Prostate gland (tissue), 2 donors: ENCODE measurements around the gene GPM6B. TPM values are rescaled to one million over a fixed set of nuclear protein-coding genes. Genes with fewer than 3 reads are reported as not detected.

ENCODE experiments used
- DNase-seq: peaks from one replicate; pipeline ENCODE4 v3.0.0-alpha.2; 2019; ENCODE audit warnings: low spot score
- H3K27ac ChIP-seq, 2 donors: fragments of 200-600 bp; sonication (generic); 2 replicates each; pipeline ENCODE4 v1.5.1; 2017 to 2019
- H3K27me3 ChIP-seq: fragments of 200-600 bp; sonication (generic); replicated peaks from 2 replicates; pipeline ENCODE4 v1.5.1; 2019; ENCODE audit not compliant: insufficient read depth
- H3K36me3 ChIP-seq, 2 donors: fragments of 200-600 bp; sonication (generic); 1 replicate in 1 of 2; 2 replicates in 1 of 2; pipeline versions ENCODE4 v1.5.1 to v1.8.1; 2017 to 2019
- H3K4me1 ChIP-seq: fragments of 200-600 bp; sonication (generic); replicated peaks from 2 replicates; pipeline ENCODE4 v1.5.1; 2019
- H3K4me3 ChIP-seq, 2 donors: fragments of 200-600 bp; sonication (generic); 2 replicates each; pipeline ENCODE4 v1.5.1; 2017 to 2019
- H3K9me3 ChIP-seq: fragments of 200-600 bp; sonication (generic); 2 replicates; pipeline ENCODE4 v1.5.1; 2017
- CTCF ChIP-seq, 4 experiments: fragments of 200-600 bp in 2 of 4; fragments of 450-650 bp in 2 of 4; sonication (generic) in 2 of 4; IDR thresholded peaks; 1 replicate in 3 of 4; 2 replicates in 1 of 4; pipeline ENCODE4 v1.5.1; 2016 to 2019; ENCODE audit warnings: antibody characterized with exemption in 4 of 4, mild to moderate bottlenecking in 2 of 4, moderate library complexity in 2 of 4
- POLR2A ChIP-seq: fragments of 450-650 bp; IDR thresholded peaks from one replicate; pipeline ENCODE4 v1.6.1; 2016; ENCODE audit warnings: antibody characterized with exemption, mild to moderate bottlenecking
- POLR2AphosphoS5 ChIP-seq: sonication (generic); formaldehyde crosslinking; IDR thresholded peaks from one replicate; pipeline ENCODE4 v1.6.1; 2017; ENCODE audit warnings: antibody characterized with exemption
- WGBS: methylation state at CpG from one replicate; pipeline ENCODE4 v1.1.5; 2018; 5-methylcytosine and 5-hydroxymethylcytosine counted together
- intact Hi-C: fragments of 100-400 bp; cut with DNase I; formaldehyde crosslinking; loops from one replicate; pipeline ENCODE4 v1.14.2; 2022
- total RNA-seq, 2 donors: library from RNA; depleted of rRNA; stranded (reverse); fragments of >200 nt; gene quantifications; one replicate each; pipeline ENCODE4 v1.1.0, GENCODE V29; 2016

Gene GPM6B
- total RNA-seq, 2 donors from 2014 or later, result 10.1 to 12.3 TPM

GRCh38 chrX:13797512-13797911 is 19.4 kb downstream of the GPM6B start:
- Histone ChIP-seq H3K4me3 (no peak overlapping the region), H3K4me1 (no peaks in the 10 kb centered on the region), H3K36me3 (no peaks in the 10 kb centered on the region), H3K27me3 (no peaks in the 10 kb centered on the region), H3K27ac (no peak overlapping the region), H3K9me3 (no peaks in the 10 kb centered on the region)
- DNase-seq, result no peak
- TF ChIP-seq POLR2A, result no peak
- intact Hi-C loops, result no loop called here
- 88% methylated on average over 4 of the region's 4 CpGs for WGBS

GRCh38 chrX:13794417-13794816 is 22.5 kb downstream of the GPM6B start:
- Histone ChIP-seq H3K4me3 (no peak overlapping the region), H3K9me3 (no peaks in the 10 kb centered on the region), H3K27ac (peak overlapping the region; percentile 47 to 69), H3K27me3 (no peaks in the 10 kb centered on the region), H3K4me1 (no peaks in the 10 kb centered on the region), H3K36me3 (no peaks in the 10 kb centered on the region)
- WGBS, result 2% methylated on average over 8 of the region's 10 CpGs
- intact Hi-C loops, result no loop called here
- TF ChIP-seq POLR2A (no peak), CTCF (IDR thresholded peaks at IDR 0.05) (no peak), POLR2AphosphoS5 (peak; percentile 63)
- peak; percentile 25 for DNase-seq

- intact Hi-C loops, result no loop called here
- no peaks in the 10 kb centered on the region for H3K4me1 ChIP-seq
Observed at GRCh38 chrX:13793897-13794296, 23.0 kb downstream of the GPM6B start.

GRCh38 chrX:13791559-13791958 is 25.3 kb downstream of the GPM6B start:
- Histone ChIP-seq H3K27ac (peak overlapping the region; percentile 54 to 69), H3K36me3 (no peaks in the 10 kb centered on the region), H3K27me3 (no peaks in the 10 kb centered on the region), H3K4me3 (no peak overlapping the region), H3K9me3 (no peaks in the 10 kb centered on the region), H3K4me1 (no peaks in the 10 kb centered on the region)
- DNase-seq, result peak; percentile 22
- intact Hi-C loops, result no loop called here
- peak; percentile 3 for TF ChIP-seq POLR2AphosphoS5
- TF ChIP-seq POLR2A, result no peak
- 25% methylated on average over 2 of the region's 2 CpGs for WGBS

More at GRCh38 chrX:13793897-13794296, 23.0 kb downstream of the GPM6B start:
- DNase-seq, result no peak
- Histone ChIP-seq H3K27ac (peak overlapping the region; percentile 47 to 69), H3K27me3 (no peaks in the 10 kb centered on the region), H3K36me3 (no peaks in the 10 kb centered on the region), H3K4me3 (no peak overlapping the region), H3K9me3 (no peaks in the 10 kb centered on the region)
- WGBS, result 66% methylated on average over 2 of the region's 2 CpGs
- TF ChIP-seq CTCF (IDR thresholded peaks at IDR 0.05), result no peak
- no peak for TF ChIP-seq POLR2AphosphoS5
- TF ChIP-seq POLR2A, result no peak

- Histone ChIP-seq H3K27ac (peak overlapping the region; percentile 54 to 69), H3K36me3 (no peaks in the 10 kb centered on the region), H3K4me1 (no peaks in the 10 kb centered on the region), H3K4me3 (no peak overlapping the region), H3K27me3 (no peaks in the 10 kb centered on the region), H3K9me3 (no peaks in the 10 kb centered on the region)
- 80% methylated on average over 2 of the region's 2 CpGs for WGBS
- DNase-seq, result no peak
- intact Hi-C loops, result no loop called here
- TF ChIP-seq POLR2A (no peak), CTCF (IDR thresholded peaks at IDR 0.05) (no peak), POLR2AphosphoS5 (no peak)
Observed at GRCh38 chrX:13791145-13791544, 25.7 kb downstream of the GPM6B start.

- H3K4me1 ChIP-seq, result no peaks in the 10 kb centered on the region
- TF ChIP-seq POLR2AphosphoS5 (peak; percentile 31), POLR2A (no peak)
- intact Hi-C loops, result no loop called here
- WGBS, result 12% methylated on average over 5 of the region's 6 CpGs
- H3K27me3 ChIP-seq, result no peaks in the 10 kb centered on the region
- no peaks in the 10 kb centered on the region for H3K36me3 ChIP-seq
- no peak for DNase-seq
- H3K27ac ChIP-seq, result peak overlapping the region in 1 of 2 donors; percentile 69
- no peaks in the 10 kb centered on the region for H3K9me3 ChIP-seq
- no peak overlapping the region for H3K4me3 ChIP-seq
Observed at GRCh38 chrX:13790206-13791131, 26.4 kb downstream of the GPM6B start.
